GM21529 (cell line): Measurements from ENCODE around the gene GPR27.
A peak's percentile ranks its signal among the peaks of the same experiment; 100 is the strongest.

ENCODE experiments used
- ATAC-seq: cut with Tn5 transposase; IDR thresholded peaks from one replicate; pipeline ENCODE4 v1.9.1; 2021; ENCODE audit not compliant: unreplicated experiment

GPR27 gene, protein sequence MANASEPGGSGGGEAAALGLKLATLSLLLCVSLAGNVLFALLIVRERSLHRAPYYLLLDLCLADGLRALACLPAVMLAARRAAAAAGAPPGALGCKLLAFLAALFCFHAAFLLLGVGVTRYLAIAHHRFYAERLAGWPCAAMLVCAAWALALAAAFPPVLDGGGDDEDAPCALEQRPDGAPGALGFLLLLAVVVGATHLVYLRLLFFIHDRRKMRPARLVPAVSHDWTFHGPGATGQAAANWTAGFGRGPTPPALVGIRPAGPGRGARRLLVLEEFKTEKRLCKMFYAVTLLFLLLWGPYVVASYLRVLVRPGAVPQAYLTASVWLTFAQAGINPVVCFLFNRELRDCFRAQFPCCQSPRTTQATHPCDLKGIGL

DNA sequence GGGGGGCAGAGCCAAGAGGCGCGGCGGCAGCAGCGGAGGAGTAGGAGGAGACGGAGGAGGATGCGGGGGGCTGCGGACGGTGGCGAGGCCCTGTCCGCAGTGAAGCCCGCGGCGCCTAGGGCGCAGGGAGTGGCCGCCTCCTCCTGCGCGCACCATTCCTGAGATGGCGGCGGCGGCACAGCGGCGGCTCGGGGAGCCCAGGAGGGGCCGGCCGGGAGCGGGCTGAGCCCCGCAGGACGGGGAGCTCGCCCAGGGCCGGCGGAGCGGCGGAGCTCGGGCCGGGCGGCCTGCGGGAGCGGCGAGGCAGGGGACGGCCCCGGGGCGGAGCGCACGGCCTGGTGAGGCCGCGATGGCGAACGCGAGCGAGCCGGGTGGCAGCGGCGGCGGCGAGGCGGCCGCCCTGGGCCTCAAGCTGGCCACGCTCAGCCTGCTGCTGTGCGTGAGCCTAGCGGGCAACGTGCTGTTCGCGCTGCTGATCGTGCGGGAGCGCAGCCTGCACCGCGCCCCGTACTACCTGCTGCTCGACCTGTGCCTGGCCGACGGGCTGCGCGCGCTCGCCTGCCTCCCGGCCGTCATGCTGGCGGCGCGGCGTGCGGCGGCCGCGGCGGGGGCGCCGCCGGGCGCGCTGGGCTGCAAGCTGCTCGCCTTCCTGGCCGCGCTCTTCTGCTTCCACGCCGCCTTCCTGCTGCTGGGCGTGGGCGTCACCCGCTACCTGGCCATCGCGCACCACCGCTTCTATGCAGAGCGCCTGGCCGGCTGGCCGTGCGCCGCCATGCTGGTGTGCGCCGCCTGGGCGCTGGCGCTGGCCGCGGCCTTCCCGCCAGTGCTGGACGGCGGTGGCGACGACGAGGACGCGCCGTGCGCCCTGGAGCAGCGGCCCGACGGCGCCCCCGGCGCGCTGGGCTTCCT lies at the start of gene GPR27:
GPR27 (plus strand) TSS at position 155 of the 909 bp plus-strand sequence; CDS start at position 350, 195 bp downstream.
- ATAC-seq: no peak

DNA sequence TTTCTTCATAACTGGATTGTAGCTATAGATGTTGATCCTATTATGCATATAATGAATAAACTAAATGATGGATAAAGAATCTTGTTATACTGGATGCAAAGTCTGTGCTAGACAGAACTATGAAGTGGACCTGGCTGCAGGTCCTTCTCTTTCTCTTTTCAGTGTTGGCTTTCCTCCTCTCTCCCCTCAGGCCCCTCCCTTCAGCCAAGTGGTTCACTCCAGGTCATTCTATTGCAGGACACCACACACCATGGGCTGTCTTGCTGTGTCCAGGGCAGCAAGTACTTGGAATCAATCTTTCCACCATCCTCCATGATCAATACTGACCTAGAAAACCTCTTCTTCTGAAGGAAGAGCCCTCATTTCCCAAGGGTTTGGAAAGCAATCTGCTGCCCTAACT lies 48.7 kb upstream of the GPR27 start:
- no peak for ATAC-seq

DNA sequence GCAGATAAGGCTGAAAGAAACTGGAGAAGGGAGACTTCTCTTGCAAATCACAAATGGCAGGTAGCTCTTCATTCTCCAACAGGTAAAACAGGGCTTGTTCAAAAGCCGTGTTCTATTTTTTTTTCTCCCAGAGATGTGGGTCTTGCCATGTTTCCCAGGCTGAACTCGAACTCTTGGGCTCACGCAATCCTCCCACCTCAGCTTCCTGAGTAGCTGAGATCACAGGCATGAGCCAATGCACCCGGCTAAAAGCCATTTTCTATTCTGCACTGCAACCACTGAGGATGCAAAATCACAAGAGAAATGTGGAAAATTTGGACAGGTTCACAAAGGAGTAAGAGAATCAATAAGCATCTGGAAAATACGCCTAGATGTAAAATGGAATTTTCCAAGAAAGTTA lies 48.0 kb upstream of the GPR27 start:
- ATAC-seq: no peak

- ATAC-seq: no peak
These were observed 46.1 kb upstream of the GPR27 start for GRCh38 chr3:71707595-71707994.

DNA sequence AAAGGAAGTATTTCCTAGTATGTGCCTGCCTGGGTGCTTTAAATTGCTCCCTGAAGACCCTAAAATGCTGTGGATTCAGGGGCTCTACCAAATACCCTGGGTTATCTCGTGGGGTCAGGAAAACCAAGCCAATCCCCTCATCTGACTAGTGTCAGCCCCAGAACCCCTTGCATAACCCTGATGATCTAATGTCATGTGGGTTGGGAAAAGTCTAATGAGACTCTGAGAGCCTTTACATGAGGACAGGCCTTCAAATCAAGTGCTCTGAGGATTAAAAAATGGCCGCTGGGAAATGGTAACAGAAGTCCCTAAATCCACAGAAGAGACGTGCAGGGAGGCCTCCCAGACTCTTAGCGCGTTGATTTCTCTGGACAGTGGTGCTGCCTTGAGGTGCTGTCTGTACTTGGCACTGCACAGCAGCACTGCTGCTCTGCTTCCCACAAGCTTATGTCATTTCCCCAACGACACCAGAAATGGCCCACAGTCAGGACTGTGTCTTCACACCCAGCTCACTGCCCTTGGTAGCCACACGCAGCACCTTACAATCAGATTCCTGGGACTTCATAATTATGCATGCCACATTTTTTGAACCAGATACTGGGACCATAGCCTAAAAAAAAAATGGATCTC lies 45.1 kb upstream of the GPR27 start:
- ATAC-seq: no peak

DNA sequence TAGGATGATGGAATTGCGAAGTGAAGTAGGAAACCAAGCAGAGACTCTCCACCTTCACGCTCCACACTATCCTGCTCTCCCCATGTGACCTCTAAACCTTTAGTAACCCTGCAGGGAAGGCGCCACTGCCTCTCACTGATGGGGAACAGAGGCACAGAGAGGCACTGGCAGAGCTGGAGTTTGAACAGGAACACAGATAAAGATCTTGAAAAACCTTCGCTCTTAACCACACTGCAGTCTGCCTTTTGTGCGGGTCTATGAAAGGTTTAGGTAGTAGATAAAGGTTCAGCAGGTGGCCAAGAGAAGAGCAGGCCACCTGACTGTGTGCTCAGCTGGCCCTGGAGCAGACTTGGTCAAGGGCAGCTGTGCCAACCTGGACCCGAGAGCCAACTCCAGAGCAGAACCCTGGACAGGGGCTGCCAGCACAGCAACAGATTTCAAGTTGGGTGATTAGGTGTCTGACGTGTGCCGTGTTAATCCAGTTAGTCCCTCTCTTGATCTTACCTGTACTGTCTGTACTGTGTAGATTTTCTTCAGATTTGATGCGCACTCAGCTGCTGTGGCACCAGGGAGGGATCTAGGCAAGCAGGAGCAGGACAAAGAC lies 43.6 kb upstream of the GPR27 start:
- no peak for ATAC-seq

- peak; percentile 79 for ATAC-seq
These were observed 42.7 kb upstream of the GPR27 start for GRCh38 chr3:71710906-71711494.

DNA sequence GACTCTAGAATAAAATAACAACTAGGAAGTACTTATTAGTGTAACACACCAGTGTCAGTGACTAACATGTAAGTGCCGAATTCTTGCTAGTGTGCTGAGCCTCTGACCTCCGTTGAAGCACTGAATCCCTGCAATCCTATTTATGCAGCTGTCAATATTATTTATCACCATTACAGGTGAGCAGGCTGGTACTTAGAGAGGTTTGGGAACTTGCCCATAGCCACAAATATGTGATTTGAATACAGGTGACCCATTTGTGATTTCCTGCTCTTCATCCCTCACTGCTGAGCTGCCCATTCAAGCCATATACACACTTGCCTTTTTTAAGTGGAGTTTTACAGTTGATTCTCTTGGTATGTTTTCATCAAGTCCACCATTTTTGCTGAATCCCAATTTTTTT lies 40.6 kb upstream of the GPR27 start:
- no peak for ATAC-seq

- no peak for ATAC-seq
These were observed 39.1 kb upstream of the GPR27 start for GRCh38 chr3:71714595-71714994.

DNA sequence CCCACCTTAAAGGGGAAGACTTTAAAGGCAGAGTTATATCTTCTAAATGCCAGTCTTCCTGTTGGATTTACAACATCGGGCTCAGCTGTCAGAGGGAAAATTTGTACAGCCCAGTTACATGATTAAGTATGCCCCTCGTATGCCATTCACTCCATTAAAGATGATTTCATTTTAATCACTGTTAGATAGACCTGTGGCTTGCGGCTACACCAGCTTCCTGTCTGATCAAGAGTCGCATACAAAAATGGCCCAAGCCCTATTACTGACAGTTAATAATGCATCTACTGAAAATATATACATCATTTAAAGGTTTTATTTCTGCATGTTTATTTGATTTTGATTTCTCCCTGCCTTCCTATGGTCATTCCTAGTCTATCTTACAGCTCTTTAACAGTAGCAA lies 35.6 kb upstream of the GPR27 start:
- ATAC-seq: no peak

- no peak for ATAC-seq
These were observed 32.7 kb upstream of the GPR27 start for GRCh38 chr3:71721002-71721401.

DNA sequence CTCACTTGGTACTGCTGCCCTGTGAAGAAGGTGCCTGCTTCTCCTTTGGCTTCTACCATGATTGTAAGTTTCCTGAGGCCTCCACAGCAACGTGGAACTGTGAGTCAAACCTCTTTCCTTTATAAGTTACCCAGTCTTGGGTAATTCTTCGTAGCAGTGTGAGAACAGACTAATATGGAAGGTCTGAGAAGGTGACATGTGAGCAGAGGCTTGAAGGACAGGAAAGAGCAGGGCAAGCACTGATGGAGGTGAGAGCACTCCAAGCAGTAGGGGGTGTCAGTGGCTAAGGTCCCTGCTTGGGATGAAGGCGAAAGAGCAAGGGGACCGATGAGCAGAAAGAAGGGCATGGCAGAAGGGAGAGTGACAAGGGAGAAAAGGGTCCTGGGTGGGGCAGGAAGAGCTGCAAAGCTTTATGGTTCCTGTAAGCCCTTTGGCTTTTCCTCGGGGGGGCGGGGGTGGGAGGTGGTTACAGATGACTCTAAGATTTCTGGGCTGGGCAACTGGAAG lies 32.0 kb upstream of the GPR27 start:
- no peak for ATAC-seq

DNA sequence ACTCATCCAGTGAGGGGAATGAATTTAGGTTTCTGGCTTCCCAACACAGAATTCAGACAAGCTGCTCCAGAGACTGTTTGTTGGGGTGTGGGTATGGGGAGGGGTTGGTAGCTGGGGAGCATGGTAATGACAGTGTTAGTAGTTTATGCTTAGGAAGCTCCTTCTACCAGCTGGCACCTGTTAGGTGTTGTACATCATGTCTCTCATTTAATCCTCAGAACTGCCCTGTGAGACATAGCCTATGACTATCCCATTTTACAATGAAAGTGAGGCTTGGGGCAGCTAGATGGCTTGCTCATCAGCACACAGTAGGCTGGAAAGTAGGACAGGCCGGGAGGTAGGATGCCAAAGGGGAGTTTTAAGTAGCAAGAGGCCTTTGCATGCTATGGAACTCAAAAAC lies 31.0 kb upstream of the GPR27 start:
- no peak for ATAC-seq

DNA sequence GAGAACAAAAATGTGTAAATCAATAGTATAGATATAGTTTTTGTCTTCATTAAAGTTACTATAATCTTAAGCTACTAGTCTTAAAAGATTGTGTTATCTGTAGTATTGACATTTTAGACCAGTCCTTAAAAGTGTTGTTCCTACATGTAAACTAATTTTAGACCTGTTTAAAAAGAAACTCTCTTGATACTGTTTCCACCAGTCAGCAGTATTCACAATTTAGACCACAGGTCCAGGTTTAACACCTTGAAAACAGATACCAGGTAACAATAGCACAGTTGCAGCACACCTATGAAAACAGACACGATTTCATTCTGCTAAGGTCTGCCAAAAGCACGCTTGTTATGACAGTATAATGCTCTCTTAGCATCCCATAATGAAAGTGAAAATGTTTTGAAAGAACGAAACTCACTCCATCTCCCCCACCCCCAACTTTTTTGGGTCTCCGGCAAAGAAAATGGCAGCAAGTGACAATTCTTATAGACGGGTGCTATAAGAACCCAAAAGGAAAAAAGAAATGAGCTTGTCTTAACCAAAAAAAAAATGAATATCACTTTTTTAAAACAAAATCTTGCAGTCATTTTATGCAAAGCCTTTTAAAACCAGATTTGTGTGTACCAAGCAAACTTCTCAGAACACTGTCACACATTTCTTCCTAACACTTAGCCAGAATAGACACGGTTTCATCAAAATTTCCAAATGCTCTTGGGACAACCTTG lies 30.0 kb upstream of the GPR27 start:
- ATAC-seq: peak; percentile 42

- ATAC-seq: no peak
These were observed 29.5 kb upstream of the GPR27 start for GRCh38 chr3:71724171-71724453.

DNA sequence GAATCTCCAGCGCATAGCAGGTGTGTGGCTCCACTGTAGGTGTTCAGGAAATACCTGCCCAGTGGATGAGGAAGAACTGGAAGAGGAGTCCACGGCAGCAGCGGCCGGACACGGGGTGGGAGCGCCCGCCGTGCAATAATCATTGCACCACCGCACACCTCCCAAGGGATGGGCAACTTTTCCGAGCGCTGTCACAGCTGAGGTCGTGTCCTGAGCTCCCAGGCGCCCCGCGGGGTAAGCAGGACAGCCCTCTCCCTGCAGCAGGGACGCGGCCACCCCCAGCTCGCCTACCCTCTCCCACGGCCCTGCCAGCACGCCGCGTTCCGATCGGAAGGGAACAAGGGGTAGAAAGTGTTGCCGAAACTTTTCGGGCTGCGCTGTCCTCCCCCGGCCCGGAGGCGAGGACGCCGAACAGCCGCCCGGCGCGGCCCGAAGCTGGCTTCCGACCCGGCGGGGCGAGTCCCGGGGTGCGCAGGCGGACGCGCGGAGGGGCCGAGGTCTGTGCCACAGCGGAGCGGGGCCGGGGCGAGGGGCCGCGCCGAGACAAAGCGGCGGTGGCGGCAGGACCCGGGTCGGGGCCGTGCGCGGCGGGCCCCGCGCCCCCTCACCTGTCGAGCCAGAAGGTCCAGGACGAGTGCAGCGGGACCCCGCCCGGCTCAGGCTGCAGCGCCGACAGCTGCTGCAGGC lies 28.9 kb upstream of the GPR27 start:
- ATAC-seq: peak; percentile 46

DNA sequence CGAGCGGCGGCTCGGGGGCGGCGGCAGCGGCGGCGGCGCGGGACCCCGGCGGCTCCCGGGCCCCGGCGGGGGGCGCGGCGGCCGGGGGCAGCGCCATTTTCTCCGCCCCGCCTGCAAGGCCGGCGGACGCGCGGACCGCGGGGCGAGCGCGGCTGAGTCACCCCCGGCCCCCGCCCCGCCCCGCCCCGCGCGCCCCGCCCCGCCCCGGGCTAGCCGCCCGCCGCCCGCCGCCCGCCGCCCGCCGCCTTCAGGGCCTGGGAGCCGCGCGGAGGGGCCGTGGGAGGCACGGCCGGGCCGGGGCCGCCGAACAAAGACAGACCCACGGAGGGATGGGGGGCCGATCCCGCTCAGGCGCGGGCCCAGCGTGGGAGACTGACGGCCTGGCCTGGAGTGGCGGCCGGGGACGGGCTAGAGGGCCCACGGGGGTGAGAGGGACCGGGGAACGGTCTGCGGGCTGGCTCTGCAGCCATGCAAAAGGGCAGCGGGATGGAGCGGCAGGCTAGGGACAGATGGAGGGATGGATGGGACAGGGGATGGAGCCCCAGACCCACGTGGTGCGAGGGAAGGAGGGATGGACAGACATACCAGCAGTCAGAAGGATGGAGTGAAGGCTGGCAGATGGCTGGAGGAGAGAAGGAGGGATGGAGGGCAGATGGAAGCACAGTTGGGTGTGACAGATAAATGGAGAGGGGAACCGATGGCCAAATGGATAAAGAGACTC lies 28.2 kb upstream of the GPR27 start, which contains the start of gene EIF4E3:
EIF4E3 (minus strand) TSS at position 132 of the 721 bp plus-strand sequence; CDS start at position 97, 35 bp downstream.
- peak; percentile 51 for ATAC-seq

GRCh38 chr3:71726146-71726545 lies 27.5 kb upstream of the GPR27 start:
- no peak for ATAC-seq
